Common myeloid progenitor, CD34-positive (primary cell): Measurements from ENCODE around the gene MAN1C1.

Experiments
- CTCF ChIA-PET: fragments of 350-600 bp; sonication (Branson Sonifier 250); formaldehyde crosslinking; loops from one replicate; lab custom pipeline; 2021; ENCODE audit warnings: antibody characterized with exemption; lab: Charles Lee
- POLR2A ChIA-PET: fragments of 350-600 bp; sonication (Branson Sonifier 250); formaldehyde crosslinking; loops from one replicate; lab custom pipeline; 2021; ENCODE audit warnings: antibody characterized with exemption; lab: Charles Lee
- DNase-seq, 3 donors: peaks; one replicate each; pipeline versions ENCODE4 v3.0.0 to v3.0.0-alpha.2; 2013
- H3K27ac ChIP-seq, 2 experiments: 1 replicate in 1 of 2; 2 replicates in 1 of 2; pipeline ENCODE4 v1.7.0; 2013; ENCODE audit warnings: inconsistent platforms in 2 of 2, low read length in 2 of 2, mild to moderate bottlenecking in 2 of 2, low read depth in 1 of 2, moderate library complexity in 1 of 2; ENCODE audit not compliant: severe bottlenecking in 2 of 2, insufficient read depth in 1 of 2, poor library complexity in 1 of 2
- H3K27me3 ChIP-seq, 5 experiments: replicated peaks in 2 of 5; 1 replicate in 3 of 5; 2 replicates in 2 of 5; pipeline versions ENCODE4 v1.6.1 to v1.7.0; 2013; ENCODE audit warnings: low read length in 4 of 5, mild to moderate bottlenecking in 2 of 5, moderate library complexity in 2 of 5, inconsistent platforms in 1 of 5; ENCODE audit not compliant: insufficient read depth in 5 of 5, control insufficient read depth in 4 of 5
- H3K36me3 ChIP-seq, 4 experiments: 1 replicate in 2 of 4; 2 replicates in 2 of 4; pipeline versions ENCODE4 v1.6.1 to v1.7.0; 2013; ENCODE audit warnings: low read length in 3 of 4, control low read depth in 1 of 4, mild to moderate bottlenecking in 1 of 4; ENCODE audit not compliant: control insufficient read depth in 4 of 4, insufficient read depth in 4 of 4
- H3K4me1 ChIP-seq, 4 experiments: 1 replicate in 3 of 4; 2 replicates in 1 of 4; pipeline versions ENCODE4 v1.6.1 to v1.7.1; 2013; ENCODE audit warnings: low read length in 3 of 4, mild to moderate bottlenecking in 3 of 4, control low read depth in 1 of 4, inconsistent platforms in 1 of 4, moderate library complexity in 1 of 4; ENCODE audit not compliant: control insufficient read depth in 4 of 4, insufficient read depth in 4 of 4; ENCODE audit errors: control extremely low read depth in 1 of 4
- H3K4me3 ChIP-seq, 7 experiments: 1 replicate in 4 of 7; 2 replicates in 3 of 7; pipeline versions ENCODE4 v1.5.1 to v1.7.0; 2013; ENCODE audit warnings: mild to moderate bottlenecking in 7 of 7, low read length in 6 of 7, moderate library complexity in 6 of 7, inconsistent platforms in 2 of 7, low read depth in 2 of 7, control low read depth in 1 of 7; ENCODE audit not compliant: insufficient read depth in 4 of 7, control insufficient read depth in 1 of 7; ENCODE audit errors: extremely low read depth in 1 of 7
- H3K9me3 ChIP-seq, 5 experiments: 1 replicate in 4 of 5; 2 replicates in 1 of 5; pipeline versions ENCODE4 v1.6.1 to v1.7.1; 2013; ENCODE audit warnings: low read length in 4 of 5, mild to moderate bottlenecking in 2 of 5, inconsistent platforms in 1 of 5, low read depth in 1 of 5, moderate library complexity in 1 of 5; ENCODE audit not compliant: control insufficient read depth in 4 of 5, insufficient read depth in 2 of 5; ENCODE audit errors: control extremely low read depth in 1 of 5
- WGBS: methylation state at CpG from one replicate; pipeline ENCODE4 v1.1.5; 2013; ENCODE audit not compliant: insufficient coverage; 5-methylcytosine and 5-hydroxymethylcytosine counted together

The MAN1C1 gene

GRCh38 chr1:25622531-25622930 is 5.9 kb downstream of the MAN1C1 start:
- CTCF ChIA-PET, result interaction anchor here (0.8 to 8.1 kb wide), 4 partner anchors 13 to 70 kb away, joined by 4 to 69 read pairs (median 12); no protein-coding TSS in a partner anchor
- no peak overlapping the region for H3K27ac ChIP-seq
- no peak overlapping the region for H3K4me3 ChIP-seq
- H3K4me1 ChIP-seq, result peaks cover 0 to 55% (median 30%) of the 10 kb centered on the region in 4 experiments
- peaks cover 0 to 3% (median 0%) of the 10 kb centered on the region in 5 experiments for H3K9me3 ChIP-seq
- no peak for DNase-seq
- WGBS, result 95% methylated on average over 6 of the region's 6 CpGs
- H3K27me3 ChIP-seq, result peaks cover 0 to 26% (median 5%) of the 10 kb centered on the region in 5 experiments
- POLR2A ChIA-PET, result no interaction called here
- no peaks in the 10 kb centered on the region for H3K36me3 ChIP-seq

GRCh38 chr1:25623007-25623406 is 6.4 kb downstream of the MAN1C1 start:
- peaks cover 0 to 50% (median 25%) of the 10 kb centered on the region in 4 experiments for H3K4me1 ChIP-seq
- peaks cover 0 to 23% (median 5%) of the 10 kb centered on the region in 5 experiments for H3K27me3 ChIP-seq
- CTCF ChIA-PET, result interaction anchor here (1.7 to 8.1 kb wide), 2 partner anchors 13 to 18 kb away, joined by 4 to 69 read pairs; no protein-coding TSS in a partner anchor
- no peak for DNase-seq
- no peak overlapping the region for H3K4me3 ChIP-seq
- H3K9me3 ChIP-seq, result peaks cover 0 to 3% (median 0%) of the 10 kb centered on the region in 5 experiments
- H3K36me3 ChIP-seq, result no peaks in the 10 kb centered on the region
- WGBS, result 96% methylated on average over 4 of the region's 4 CpGs
- POLR2A ChIA-PET, result no interaction called here
- no peak overlapping the region for H3K27ac ChIP-seq

- Histone ChIP-seq H3K27ac (no peak overlapping the region), H3K36me3 (no peaks in the 10 kb centered on the region), H3K4me3 (no peak overlapping the region), H3K4me1 (peaks cover 0 to 43% (median 19%) of the 10 kb centered on the region in 4 experiments), H3K27me3 (peaks cover 0 to 16% (median 5%) of the 10 kb centered on the region in 5 experiments), H3K9me3 (peaks cover 0 to 3% (median 0%) of the 10 kb centered on the region in 5 experiments)
- ChIA-PET CTCF (interaction anchor here (1.1 to 8.1 kb wide), 3 partner anchors 14 to 173 kb away, joined by 3 to 69 read pairs (median 4); no protein-coding TSS in a partner anchor), POLR2A (interaction anchor here (1.2 kb wide), 1 partner anchor 17 kb away, joined by 3 read pairs; no protein-coding TSS in a partner anchor)
- WGBS, result 95% methylated on average over 4 of the region's 4 CpGs
- DNase-seq, result no peak
Measured at GRCh38 chr1:25623731-25624130, 7.1 kb downstream of the MAN1C1 start.

GRCh38 chr1:25624156-25624555 is 7.6 kb downstream of the MAN1C1 start:
- peak in 2 of 3 donors; percentile 85 to 89 for DNase-seq
- WGBS, result 53% methylated on average over 3 of the region's 3 CpGs
- H3K9me3 ChIP-seq, result peaks cover 0 to 3% (median 0%) of the 10 kb centered on the region in 5 experiments
- no peak overlapping the region for H3K27ac ChIP-seq
- peaks cover 0 to 40% (median 17%) of the 10 kb centered on the region in 4 experiments for H3K4me1 ChIP-seq
- H3K4me3 ChIP-seq, result no peak overlapping the region
- peaks cover 0 to 14% (median 3%) of the 10 kb centered on the region in 5 experiments for H3K27me3 ChIP-seq
- POLR2A ChIA-PET, result interaction anchor here (1.2 kb wide), 1 partner anchor 16 kb away, joined by 3 read pairs; no protein-coding TSS in a partner anchor
- H3K36me3 ChIP-seq, result no peaks in the 10 kb centered on the region
- CTCF ChIA-PET, result interaction anchor here (1.1 to 8.1 kb wide), 3 partner anchors 15 to 173 kb away, joined by 3 to 69 read pairs (median 4); no protein-coding TSS in a partner anchor

GRCh38 chr1:25624604-25625003 is 8.0 kb downstream of the MAN1C1 start:
- no peaks in the 10 kb centered on the region for H3K36me3 ChIP-seq
- H3K4me1 ChIP-seq, result peaks cover 0 to 35% (median 17%) of the 10 kb centered on the region in 4 experiments
- ChIA-PET CTCF (interaction anchor here (1.1 to 8.1 kb wide), 2 partner anchors 17 to 173 kb away, joined by 3 to 69 read pairs; no protein-coding TSS in a partner anchor), POLR2A (interaction anchor here (1.2 kb wide), 1 partner anchor 16 kb away, joined by 3 read pairs; no protein-coding TSS in a partner anchor)
- H3K27ac ChIP-seq, result no peak overlapping the region
- no peak overlapping the region for H3K4me3 ChIP-seq
- peaks cover 0 to 10% (median 3%) of the 10 kb centered on the region in 5 experiments for H3K27me3 ChIP-seq
- peaks cover 0 to 3% (median 0%) of the 10 kb centered on the region in 5 experiments for H3K9me3 ChIP-seq
- peak in 2 of 3 donors; percentile 35 to 47 for DNase-seq
- WGBS, result 83% methylated on average over 1 of the region's 5 CpGs

- CTCF ChIA-PET, result interaction anchor here (8.1 kb wide), 1 partner anchor 15 kb away, joined by 69 read pairs; no protein-coding TSS in a partner anchor
- no CpG with 5 or more reads among the region's 2 CpGs for WGBS
- peaks cover 0 to 3% (median 0%) of the 10 kb centered on the region in 5 experiments for H3K9me3 ChIP-seq
- DNase-seq, result no peak
- H3K4me3 ChIP-seq, result no peak overlapping the region
- H3K4me1 ChIP-seq, result peaks cover 0 to 21% (median 12%) of the 10 kb centered on the region in 4 experiments
- no peaks in the 10 kb centered on the region for H3K36me3 ChIP-seq
- peaks cover 0 to 3% (median 3%) of the 10 kb centered on the region in 5 experiments for H3K27me3 ChIP-seq
- POLR2A ChIA-PET, result no interaction called here
- H3K27ac ChIP-seq, result no peak overlapping the region
Measured at GRCh38 chr1:25626018-25626417, 9.4 kb downstream of the MAN1C1 start.
